ENCODE measurements around the gene COL5A2.

DNA sequence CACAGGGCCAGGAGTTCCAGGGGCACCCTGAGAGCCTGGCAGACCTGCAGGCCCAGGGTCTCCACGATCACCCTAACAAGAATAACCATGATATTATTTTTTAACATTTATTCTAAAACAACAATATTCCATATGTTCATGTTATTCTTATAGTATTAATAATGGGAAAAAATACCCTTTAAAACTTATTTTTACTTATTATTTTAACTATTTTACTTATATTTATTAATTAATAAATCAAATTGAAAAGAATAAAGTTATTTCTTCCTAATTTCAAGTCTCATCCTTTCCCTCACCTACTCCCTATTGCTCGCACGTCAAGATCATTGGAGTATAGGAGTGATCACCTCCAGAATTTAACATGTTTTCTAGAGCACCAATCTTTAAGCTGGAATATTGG lies 133.7 kb downstream of the COL5A2 start:
- no peak for TF ChIP-seq TBP (optimal IDR thresholded peaks at IDR 0.05; ENCODE audit: low read depth, low read length)
- TF ChIP-seq SIRT6 (IDR thresholded peaks at IDR 0.05; ENCODE audit: low read depth, low read length): no peak
- TF ChIP-seq ZNF282 (CRISPR knock-in tag; IDR thresholded peaks at IDR 0.05): no peak
- TF ChIP-seq TCF3 (CRISPR knock-in tag; IDR thresholded peaks at IDR 0.05): no peak
- TF ChIP-seq ELF4 (CRISPR knock-in tag; IDR thresholded peaks at IDR 0.05): no peak
